Mammary epithelial cell (primary cell): ENCODE measurements around the gene ZIM2.

Experiments used
- EZH2 ChIP-seq: IDR thresholded peaks from 2 replicates; pipeline ENCODE4 v1.6.1; 2012; ENCODE audit warnings: low read length, inconsistent platforms, borderline replicate concordance
- TF ChIP-seq, protein P1 (sequence below), 2 donors: IDR thresholded peaks in 1 of 2; conservative IDR thresholded peaks in 1 of 2; 2 replicates each; pipeline ENCODE4 v1.5.1; 2011 to 2012; ENCODE audit warnings: inconsistent platforms in 2 of 2, low read length in 2 of 2, mild to moderate bottlenecking in 2 of 2, control low read depth in 1 of 2, low read depth in 1 of 2; ENCODE audit not compliant: insufficient read depth in 1 of 2; ENCODE audit errors: extremely low read depth in 1 of 2

DNA sequence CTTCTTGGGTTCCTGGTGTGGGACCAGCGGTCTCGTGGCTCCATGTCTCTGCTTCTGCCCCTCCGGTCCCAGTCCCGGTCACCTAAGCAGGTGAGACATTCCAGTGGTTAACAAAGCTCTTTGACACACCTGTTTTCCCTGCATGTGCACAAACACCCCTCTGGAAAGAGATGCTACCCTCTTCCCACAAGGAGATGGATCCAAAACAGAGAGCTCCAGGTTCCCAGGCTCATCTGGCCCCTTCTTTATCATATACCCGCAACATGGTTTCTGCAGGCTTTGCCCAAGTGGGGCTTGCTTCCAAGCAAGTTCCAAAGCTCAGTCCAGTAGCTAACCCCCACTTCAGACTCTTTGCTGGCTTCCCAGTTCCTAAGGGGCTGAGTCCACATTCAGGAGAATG is 17.8 kb downstream of the ZIM2 start:
- TF ChIP-seq EZH2: no peak
- TF ChIP-seq, protein P1, sequence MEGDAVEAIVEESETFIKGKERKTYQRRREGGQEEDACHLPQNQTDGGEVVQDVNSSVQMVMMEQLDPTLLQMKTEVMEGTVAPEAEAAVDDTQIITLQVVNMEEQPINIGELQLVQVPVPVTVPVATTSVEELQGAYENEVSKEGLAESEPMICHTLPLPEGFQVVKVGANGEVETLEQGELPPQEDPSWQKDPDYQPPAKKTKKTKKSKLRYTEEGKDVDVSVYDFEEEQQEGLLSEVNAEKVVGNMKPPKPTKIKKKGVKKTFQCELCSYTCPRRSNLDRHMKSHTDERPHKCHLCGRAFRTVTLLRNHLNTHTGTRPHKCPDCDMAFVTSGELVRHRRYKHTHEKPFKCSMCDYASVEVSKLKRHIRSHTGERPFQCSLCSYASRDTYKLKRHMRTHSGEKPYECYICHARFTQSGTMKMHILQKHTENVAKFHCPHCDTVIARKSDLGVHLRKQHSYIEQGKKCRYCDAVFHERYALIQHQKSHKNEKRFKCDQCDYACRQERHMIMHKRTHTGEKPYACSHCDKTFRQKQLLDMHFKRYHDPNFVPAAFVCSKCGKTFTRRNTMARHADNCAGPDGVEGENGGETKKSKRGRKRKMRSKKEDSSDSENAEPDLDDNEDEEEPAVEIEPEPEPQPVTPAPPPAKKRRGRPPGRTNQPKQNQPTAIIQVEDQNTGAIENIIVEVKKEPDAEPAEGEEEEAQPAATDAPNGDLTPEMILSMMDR (conservative IDR thresholded peaks at IDR 0.05 in 1 of 2, IDR thresholded peaks at IDR 0.05 in 1 of 2; ENCODE audit: extremely low read depth in 1 of 2, insufficient read depth in 1 of 2, low read depth in 1 of 2, low read length in 2 of 2): no peak
